WTC11 (cell line): ENCODE measurements around the gene SRPRB. TPM values are rescaled to one million over a fixed set of nuclear protein-coding genes. Genes with fewer than 3 reads are reported as not detected.

ENCODE experiments used
- ATAC-seq: fragments of 200-7000 bp; cut with Tn5 transposase; 2 replicates; pipeline ENCODE4 v1.10.0; 2021; ENCODE audit warnings: mild to moderate bottlenecking, moderate library complexity
- CTCF ChIA-PET: fragments of 300-600 bp; sonication (Branson Sonifier 250); formaldehyde crosslinking; loops from one replicate; lab custom pipeline; 2021; ENCODE audit warnings: antibody characterized with exemption; lab: Charles Lee
- POLR2A ChIA-PET: fragments of 350-600 bp; sonication (Branson Sonifier 250); formaldehyde crosslinking; loops from one replicate; lab custom pipeline; 2021; ENCODE audit warnings: antibody characterized with exemption; lab: Charles Lee
- DNase-seq: peaks from one replicate; pipeline ENCODE4 v3.0.0; 2021; ENCODE audit warnings: low spot score
- H3K27ac Mint-ChIP-seq: 2 replicates; pipeline ENCODE4 v1.8.0; 2021; ENCODE audit warnings: mixed read lengths
- H3K27me3 Mint-ChIP-seq: 2 replicates; pipeline ENCODE4 v1.8.0; 2021; ENCODE audit warnings: low read depth, mild to moderate bottlenecking, moderate library complexity, mixed read lengths
- H3K36me3 Mint-ChIP-seq: 2 replicates; pipeline ENCODE4 v1.8.0; 2021; ENCODE audit warnings: mixed read lengths
- H3K4me1 Mint-ChIP-seq: 2 replicates; pipeline ENCODE4 v1.8.0; 2022; ENCODE audit warnings: mixed read lengths
- H3K4me3 Mint-ChIP-seq: 2 replicates; pipeline ENCODE4 v1.8.0; 2021; ENCODE audit warnings: mild to moderate bottlenecking, moderate library complexity, mixed read lengths
- H3K9me3 Mint-ChIP-seq: 2 replicates; pipeline ENCODE4 v1.8.0; 2021; ENCODE audit warnings: mixed read lengths
- ATF1 ChIP-seq: sonication (generic); formaldehyde crosslinking; IDR thresholded peaks from 2 replicates; pipeline ENCODE4 v1.8.1; 2023; ENCODE audit warnings: mild to moderate bottlenecking, moderate library complexity, missing genetic modification reagents
- CBFB ChIP-seq: sonication (generic); formaldehyde crosslinking; IDR thresholded peaks from 2 replicates; pipeline ENCODE4 v1.8.1; 2022; ENCODE audit warnings: mild to moderate bottlenecking, low read depth, missing genetic modification reagents
- CREB1 ChIP-seq: sonication (generic); formaldehyde crosslinking; IDR thresholded peaks from 2 replicates; pipeline ENCODE4 v1.8.0; 2023; ENCODE audit warnings: mild to moderate bottlenecking, missing genetic modification reagents
- ESRRA ChIP-seq: sonication (generic); formaldehyde crosslinking; IDR thresholded peaks from 2 replicates; pipeline ENCODE4 v1.8.1; 2022; ENCODE audit warnings: mild to moderate bottlenecking, missing genetic modification reagents, borderline replicate concordance
- ETV6 ChIP-seq: sonication (generic); formaldehyde crosslinking; IDR thresholded peaks from 2 replicates; pipeline ENCODE4 v1.8.1; 2022; ENCODE audit warnings: mild to moderate bottlenecking, missing genetic modification reagents
- GABPB1 ChIP-seq: sonication (generic); formaldehyde crosslinking; IDR thresholded peaks from 2 replicates; pipeline ENCODE4 v1.8.1; 2023; ENCODE audit warnings: mild to moderate bottlenecking, missing genetic modification reagents
- GTF2I ChIP-seq: fragments of 250-450 bp; sonication (Bioruptor Pico); conservative IDR thresholded peaks from 2 replicates; pipeline ENCODE4 v1.4.0; 2021; ENCODE audit warnings: mild to moderate bottlenecking
- HMGA2 ChIP-seq: fragments of 250-450 bp; sonication (Bioruptor Pico); IDR thresholded peaks from 2 replicates; pipeline ENCODE4 v1.4.0; 2021; ENCODE audit warnings: mild to moderate bottlenecking, moderate library complexity
- NFATC4 ChIP-seq: fragments of 250-450 bp; sonication (Bioruptor Pico); IDR thresholded peaks from 2 replicates; pipeline ENCODE4 v1.9.0; 2021; ENCODE audit warnings: mild to moderate bottlenecking
- NFE2L1 ChIP-seq: sonication (generic); formaldehyde crosslinking; IDR thresholded peaks from 2 replicates; pipeline ENCODE4 v1.8.1; 2023; ENCODE audit warnings: missing genetic modification reagents
- NR1H2 ChIP-seq: sonication (generic); formaldehyde crosslinking; IDR thresholded peaks from 2 replicates; pipeline ENCODE4 v1.9.0; 2021; ENCODE audit warnings: mild to moderate bottlenecking, moderate library complexity, missing genetic modification reagents
- NR2C2 ChIP-seq: sonication (generic); formaldehyde crosslinking; IDR thresholded peaks from 2 replicates; pipeline ENCODE4 v1.8.0; 2022; ENCODE audit warnings: mild to moderate bottlenecking, missing genetic modification reagents
- PRRX2 ChIP-seq: fragments of 250-450 bp; sonication (Bioruptor Pico); IDR thresholded peaks from 2 replicates; pipeline ENCODE4 v1.8.0; 2021; ENCODE audit warnings: mild to moderate bottlenecking
- ZNF138 ChIP-seq: sonication (generic); formaldehyde crosslinking; conservative IDR thresholded peaks from 2 replicates; pipeline ENCODE4 v1.8.1; 2022; ENCODE audit warnings: mild to moderate bottlenecking, moderate library complexity, missing genetic modification reagents
- ZNF219 ChIP-seq: sonication (generic); formaldehyde crosslinking; IDR thresholded peaks from 2 replicates; pipeline ENCODE4 v1.8.0; 2023; ENCODE audit warnings: missing genetic modification reagents, mild to moderate bottlenecking, borderline replicate concordance
- ZNF423 ChIP-seq: fragments of 250-450 bp; sonication (Bioruptor Pico); IDR thresholded peaks from 2 replicates; pipeline ENCODE4 v2.1.2; 2022; ENCODE audit warnings: mild to moderate bottlenecking, moderate library complexity
- total RNA-seq: library from RNA; stranded (reverse); gene quantifications from 3 replicates; pipeline ENCODE4 v1.2.3, GENCODE V29; 2021
- TF ChIP-seq, protein P1 (sequence below): sonication (generic); formaldehyde crosslinking; IDR thresholded peaks from 2 replicates; pipeline ENCODE4 v1.8.1; 2022; ENCODE audit warnings: mild to moderate bottlenecking, missing genetic modification reagents, moderate library complexity, borderline replicate concordance
- TF ChIP-seq, protein P2 (sequence below): fragments of 250-450 bp; sonication (Bioruptor Pico); IDR thresholded peaks from 2 replicates; pipeline ENCODE4 v2.1.2; 2022; ENCODE audit warnings: mild to moderate bottlenecking, moderate library complexity
- TF ChIP-seq, protein P3 (sequence below): sonication (generic); formaldehyde crosslinking; IDR thresholded peaks from 2 replicates; pipeline ENCODE4 v1.8.0; 2022; ENCODE audit warnings: mild to moderate bottlenecking, missing genetic modification reagents
- TF ChIP-seq, protein P4 (sequence below): sonication (generic); formaldehyde crosslinking; conservative IDR thresholded peaks from 2 replicates; pipeline ENCODE4 v1.8.1; 2022; ENCODE audit warnings: mild to moderate bottlenecking, missing genetic modification reagents
- TF ChIP-seq, protein P5 (sequence below): sonication (generic); formaldehyde crosslinking; IDR thresholded peaks from 2 replicates; pipeline ENCODE4 v1.8.0; 2022; ENCODE audit warnings: mild to moderate bottlenecking, missing genetic modification reagents
- TF ChIP-seq, protein P6 (sequence below): sonication (generic); formaldehyde crosslinking; IDR thresholded peaks from 2 replicates; pipeline ENCODE4 v1.8.1; 2023; ENCODE audit warnings: mild to moderate bottlenecking, missing genetic modification reagents, moderate library complexity
- TF ChIP-seq, protein P7 (sequence below): sonication (generic); formaldehyde crosslinking; IDR thresholded peaks from 2 replicates; pipeline ENCODE4 v1.8.1; 2022; ENCODE audit warnings: mild to moderate bottlenecking, moderate library complexity, missing genetic modification reagents
- TF ChIP-seq, protein P8 (sequence below): fragments of 250-450 bp; sonication (Bioruptor Pico); IDR thresholded peaks from 2 replicates; pipeline ENCODE4 v1.8.0; 2021; ENCODE audit warnings: mild to moderate bottlenecking

Gene SRPRB
- total RNA-seq, 1 experiment from 2014 or later: 40.9 TPM

DNA sequence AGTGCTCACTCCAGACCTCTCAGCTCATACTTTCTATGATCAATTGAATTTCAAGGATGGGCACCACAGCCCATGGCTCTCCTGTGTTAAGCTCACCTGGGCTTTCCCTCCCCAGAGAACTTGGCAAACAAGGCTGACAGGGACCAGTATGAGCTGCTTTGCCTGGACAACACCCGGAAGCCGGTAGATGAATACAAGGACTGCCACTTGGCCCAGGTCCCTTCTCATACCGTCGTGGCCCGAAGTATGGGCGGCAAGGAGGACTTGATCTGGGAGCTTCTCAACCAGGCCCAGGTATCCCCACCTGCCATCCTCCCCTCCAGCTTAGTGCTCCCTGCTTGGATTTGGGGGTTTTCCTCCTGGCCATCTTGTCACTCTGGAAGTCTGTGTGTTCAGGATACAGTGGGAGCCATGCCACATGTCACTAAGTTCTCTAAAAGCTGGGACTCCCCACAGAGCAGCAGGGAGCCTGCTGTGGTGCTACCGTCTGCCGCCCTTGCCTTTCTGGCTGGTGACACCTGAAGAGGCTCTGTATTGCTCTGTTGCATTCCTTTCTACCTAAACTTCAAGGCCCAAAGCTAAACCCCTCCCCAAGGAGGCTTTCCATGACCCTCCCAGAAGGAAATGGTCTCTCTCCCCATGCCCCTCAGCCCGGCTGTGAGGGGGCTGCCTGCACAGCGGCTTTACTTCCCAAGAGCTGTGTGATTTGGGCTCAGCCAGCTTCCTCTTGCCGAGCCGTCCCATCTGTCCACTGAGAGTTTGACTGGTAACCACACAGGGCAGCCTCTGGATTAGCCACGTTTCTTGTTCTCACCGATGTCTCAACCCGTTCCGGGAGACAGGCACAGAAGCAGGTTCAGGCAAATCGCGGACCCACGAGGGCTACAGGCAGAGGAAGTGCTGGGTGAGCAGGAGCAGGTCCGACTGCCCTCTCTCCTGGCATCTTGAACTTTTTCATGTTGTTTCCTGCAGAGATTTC lies 48.6 kb upstream of the SRPRB start:
- no peaks in the 10 kb centered on the region for H3K9me3 Mint-ChIP-seq
- ChIA-PET CTCF (no interaction called here), POLR2A (no interaction called here)
- no peaks in the 10 kb centered on the region for H3K36me3 Mint-ChIP-seq
- no peak for DNase-seq
- H3K27me3 Mint-ChIP-seq: no peaks in the 10 kb centered on the region; the same call in 1 of the 2 replicates
- peaks cover 18% of the 10 kb centered on the region for H3K4me1 Mint-ChIP-seq
- no peak overlapping the region for H3K4me3 Mint-ChIP-seq
- ATAC-seq: no peak
- no peak for TF ChIP-seq NFE2L1
- TF ChIP-seq, protein P1, sequence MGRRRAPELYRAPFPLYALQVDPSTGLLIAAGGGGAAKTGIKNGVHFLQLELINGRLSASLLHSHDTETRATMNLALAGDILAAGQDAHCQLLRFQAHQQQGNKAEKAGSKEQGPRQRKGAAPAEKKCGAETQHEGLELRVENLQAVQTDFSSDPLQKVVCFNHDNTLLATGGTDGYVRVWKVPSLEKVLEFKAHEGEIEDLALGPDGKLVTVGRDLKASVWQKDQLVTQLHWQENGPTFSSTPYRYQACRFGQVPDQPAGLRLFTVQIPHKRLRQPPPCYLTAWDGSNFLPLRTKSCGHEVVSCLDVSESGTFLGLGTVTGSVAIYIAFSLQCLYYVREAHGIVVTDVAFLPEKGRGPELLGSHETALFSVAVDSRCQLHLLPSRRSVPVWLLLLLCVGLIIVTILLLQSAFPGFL (CRISPR knock-in tag): no peak
- TF ChIP-seq, protein P2, sequence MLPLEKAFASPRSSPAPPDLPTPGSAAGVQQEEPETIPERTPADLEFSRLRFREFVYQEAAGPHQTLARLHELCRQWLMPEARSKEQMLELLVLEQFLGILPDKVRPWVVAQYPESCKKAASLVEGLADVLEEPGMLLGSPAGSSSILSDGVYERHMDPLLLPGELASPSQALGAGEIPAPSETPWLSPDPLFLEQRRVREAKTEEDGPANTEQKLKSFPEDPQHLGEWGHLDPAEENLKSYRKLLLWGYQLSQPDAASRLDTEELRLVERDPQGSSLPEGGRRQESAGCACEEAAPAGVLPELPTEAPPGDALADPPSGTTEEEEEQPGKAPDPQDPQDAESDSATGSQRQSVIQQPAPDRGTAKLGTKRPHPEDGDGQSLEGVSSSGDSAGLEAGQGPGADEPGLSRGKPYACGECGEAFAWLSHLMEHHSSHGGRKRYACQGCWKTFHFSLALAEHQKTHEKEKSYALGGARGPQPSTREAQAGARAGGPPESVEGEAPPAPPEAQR: no peak
- TF ChIP-seq ATF1 (CRISPR knock-in tag): no peak
- TF ChIP-seq, protein P3, sequence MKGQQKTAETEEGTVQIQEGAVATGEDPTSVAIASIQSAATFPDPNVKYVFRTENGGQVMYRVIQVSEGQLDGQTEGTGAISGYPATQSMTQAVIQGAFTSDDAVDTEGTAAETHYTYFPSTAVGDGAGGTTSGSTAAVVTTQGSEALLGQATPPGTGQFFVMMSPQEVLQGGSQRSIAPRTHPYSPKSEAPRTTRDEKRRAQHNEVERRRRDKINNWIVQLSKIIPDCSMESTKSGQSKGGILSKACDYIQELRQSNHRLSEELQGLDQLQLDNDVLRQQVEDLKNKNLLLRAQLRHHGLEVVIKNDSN (CRISPR knock-in tag): no peak
- TF ChIP-seq HMGA2 (CRISPR knock-in tag): no peak
- TF ChIP-seq, protein P4, sequence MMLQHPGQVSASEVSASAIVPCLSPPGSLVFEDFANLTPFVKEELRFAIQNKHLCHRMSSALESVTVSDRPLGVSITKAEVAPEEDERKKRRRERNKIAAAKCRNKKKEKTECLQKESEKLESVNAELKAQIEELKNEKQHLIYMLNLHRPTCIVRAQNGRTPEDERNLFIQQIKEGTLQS (CRISPR knock-in tag): no peak
- no peak for TF ChIP-seq GABPB1 (CRISPR knock-in tag)
- TF ChIP-seq CREB1 (CRISPR knock-in tag): no peak
- no peak for TF ChIP-seq NR2C2 (CRISPR knock-in tag)
- TF ChIP-seq ZNF423: no peak
- no peak for TF ChIP-seq ETV6 (CRISPR knock-in tag)
- no peak for TF ChIP-seq CBFB
- TF ChIP-seq, protein P5, sequence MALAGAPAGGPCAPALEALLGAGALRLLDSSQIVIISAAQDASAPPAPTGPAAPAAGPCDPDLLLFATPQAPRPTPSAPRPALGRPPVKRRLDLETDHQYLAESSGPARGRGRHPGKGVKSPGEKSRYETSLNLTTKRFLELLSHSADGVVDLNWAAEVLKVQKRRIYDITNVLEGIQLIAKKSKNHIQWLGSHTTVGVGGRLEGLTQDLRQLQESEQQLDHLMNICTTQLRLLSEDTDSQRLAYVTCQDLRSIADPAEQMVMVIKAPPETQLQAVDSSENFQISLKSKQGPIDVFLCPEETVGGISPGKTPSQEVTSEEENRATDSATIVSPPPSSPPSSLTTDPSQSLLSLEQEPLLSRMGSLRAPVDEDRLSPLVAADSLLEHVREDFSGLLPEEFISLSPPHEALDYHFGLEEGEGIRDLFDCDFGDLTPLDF: no peak
- TF ChIP-seq NR1H2 (CRISPR knock-in tag): no peak
- TF ChIP-seq NFATC4: no peak
- no peak overlapping the region for H3K27ac Mint-ChIP-seq

DNA sequence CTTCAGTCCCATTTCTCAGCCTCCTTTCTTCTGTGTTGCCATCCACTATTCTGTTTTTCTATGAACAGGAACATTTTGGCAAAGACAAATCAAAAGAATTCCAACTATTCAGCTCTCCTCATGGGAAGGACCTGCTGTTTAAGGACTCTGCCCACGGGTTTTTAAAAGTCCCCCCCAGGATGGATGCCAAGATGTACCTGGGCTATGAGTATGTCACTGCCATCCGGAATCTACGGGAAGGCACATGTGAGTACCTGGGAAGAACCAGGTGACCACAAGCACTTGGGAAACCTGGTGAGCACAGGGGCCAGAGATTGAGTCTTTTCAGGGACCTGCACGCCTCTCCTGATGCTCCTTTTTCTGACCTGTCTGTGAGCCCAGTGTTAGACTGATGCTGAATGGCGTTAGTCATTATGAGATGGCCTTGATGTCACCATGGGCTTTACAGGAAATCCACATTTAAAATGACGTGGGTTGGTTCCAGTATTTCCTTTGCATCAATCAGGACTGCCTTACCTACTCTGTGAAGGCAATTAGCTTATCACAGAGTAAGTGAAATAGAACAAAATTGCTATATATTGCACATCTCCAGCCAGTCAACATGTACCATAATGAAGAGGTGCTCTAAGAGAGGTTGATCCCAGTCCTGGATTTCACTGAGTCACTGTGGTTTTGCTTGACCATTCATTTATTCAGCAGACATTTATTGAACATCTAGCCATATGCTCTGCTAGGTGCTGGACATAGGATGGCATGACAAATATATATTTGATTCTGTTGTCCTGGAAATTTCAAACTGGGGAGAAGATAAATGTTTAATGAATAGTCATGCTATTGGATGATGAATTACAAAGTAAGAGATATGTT lies 47.7 kb upstream of the SRPRB start:
- Mint-ChIP-seq H3K36me3 (no peaks in the 10 kb centered on the region), H3K4me1 (peaks cover 18% of the 10 kb centered on the region), H3K4me3 (no peak overlapping the region), H3K27ac (no peak overlapping the region; the same call in 1 of the 2 replicates), H3K27me3 (no peaks in the 10 kb centered on the region; the same call in 1 of the 2 replicates), H3K9me3 (no peaks in the 10 kb centered on the region)
- ChIA-PET POLR2A (no interaction called here), CTCF (interaction anchor here (1.6 kb wide), 1 partner anchor 94 kb away, joined by 6 read pairs; no protein-coding TSS in a partner anchor)
- ATAC-seq (no peak), DNase-seq (no peak)
- TF ChIP-seq, protein P3 (CRISPR knock-in tag): no peak
- TF ChIP-seq, protein P6, sequence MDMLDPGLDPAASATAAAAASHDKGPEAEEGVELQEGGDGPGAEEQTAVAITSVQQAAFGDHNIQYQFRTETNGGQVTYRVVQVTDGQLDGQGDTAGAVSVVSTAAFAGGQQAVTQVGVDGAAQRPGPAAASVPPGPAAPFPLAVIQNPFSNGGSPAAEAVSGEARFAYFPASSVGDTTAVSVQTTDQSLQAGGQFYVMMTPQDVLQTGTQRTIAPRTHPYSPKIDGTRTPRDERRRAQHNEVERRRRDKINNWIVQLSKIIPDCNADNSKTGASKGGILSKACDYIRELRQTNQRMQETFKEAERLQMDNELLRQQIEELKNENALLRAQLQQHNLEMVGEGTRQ (CRISPR knock-in tag): no peak
- TF ChIP-seq, protein P7, sequence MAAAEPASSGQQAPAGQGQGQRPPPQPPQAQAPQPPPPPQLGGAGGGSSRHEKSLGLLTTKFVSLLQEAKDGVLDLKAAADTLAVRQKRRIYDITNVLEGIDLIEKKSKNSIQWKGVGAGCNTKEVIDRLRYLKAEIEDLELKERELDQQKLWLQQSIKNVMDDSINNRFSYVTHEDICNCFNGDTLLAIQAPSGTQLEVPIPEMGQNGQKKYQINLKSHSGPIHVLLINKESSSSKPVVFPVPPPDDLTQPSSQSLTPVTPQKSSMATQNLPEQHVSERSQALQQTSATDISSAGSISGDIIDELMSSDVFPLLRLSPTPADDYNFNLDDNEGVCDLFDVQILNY (CRISPR knock-in tag): no peak
- TF ChIP-seq PRRX2 (CRISPR knock-in tag) (no peak), ZNF219 (no peak), ZNF138 (CRISPR knock-in tag) (no peak), ESRRA (CRISPR knock-in tag) (no peak), GTF2I (CRISPR knock-in tag) (no peak), ETV6 (CRISPR knock-in tag) (no peak)
- TF ChIP-seq, protein P8, sequence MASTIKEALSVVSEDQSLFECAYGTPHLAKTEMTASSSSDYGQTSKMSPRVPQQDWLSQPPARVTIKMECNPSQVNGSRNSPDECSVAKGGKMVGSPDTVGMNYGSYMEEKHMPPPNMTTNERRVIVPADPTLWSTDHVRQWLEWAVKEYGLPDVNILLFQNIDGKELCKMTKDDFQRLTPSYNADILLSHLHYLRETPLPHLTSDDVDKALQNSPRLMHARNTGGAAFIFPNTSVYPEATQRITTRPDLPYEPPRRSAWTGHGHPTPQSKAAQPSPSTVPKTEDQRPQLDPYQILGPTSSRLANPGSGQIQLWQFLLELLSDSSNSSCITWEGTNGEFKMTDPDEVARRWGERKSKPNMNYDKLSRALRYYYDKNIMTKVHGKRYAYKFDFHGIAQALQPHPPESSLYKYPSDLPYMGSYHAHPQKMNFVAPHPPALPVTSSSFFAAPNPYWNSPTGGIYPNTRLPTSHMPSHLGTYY (CRISPR knock-in tag): no peak
